ENCODE results near the gene PTPRN2. TPM values are rescaled to one million over a fixed set of nuclear protein-coding genes. Genes with fewer than 3 reads are reported as not detected.

PTPRN2 gene
- total RNA-seq, 1 experiment from 2014 or later, result 2.1 TPM

- TF ChIP-seq SP1 (IDR thresholded peaks at IDR 0.05; ENCODE audit: low read depth), result no peak
- CTCF ChIA-PET, result no interaction called here
- no peaks in the 10 kb centered on the region for H4K20me1 ChIP-seq (ENCODE audit: insufficient read depth)
These were observed 24.6 kb downstream of the PTPRN2 start for GRCh38 chr7:158563051-158563450.

GRCh38 chr7:158562517-158562916 is 25.1 kb downstream of the PTPRN2 start:
- POLR2A ChIA-PET, result no interaction called here
- H3K4me3 ChIP-seq (replicated peaks in 1 of 2; ENCODE audit: low read depth in 1 of 2, low read length in 2 of 2), result no peak overlapping the region
- H3K4me1 ChIP-seq (ENCODE audit: control insufficient read depth in 1 of 2, insufficient read depth in 2 of 2, low read length in 2 of 2), result no peaks in the 10 kb centered on the region
- H3K9me3 ChIP-seq (ENCODE audit: control insufficient read depth in 1 of 2, insufficient read depth in 1 of 2, low read depth in 1 of 2, low read length in 2 of 2), result no peaks in the 10 kb centered on the region
- no peaks in the 10 kb centered on the region for H4K20me1 ChIP-seq (ENCODE audit: insufficient read depth)
- no peaks in the 10 kb centered on the region for H3K79me2 ChIP-seq (ENCODE audit: insufficient read depth, low read length)
- intact Hi-C loops (cut with micrococcal nuclease), result no loop called here
- no TSS peak for BruUV-seq (replicated peaks)
- peaks cover 20% of the 10 kb centered on the region for H3K27me3 ChIP-seq (ENCODE audit: insufficient read depth, low read length)
- no peaks in the 10 kb centered on the region for H3K36me3 ChIP-seq (ENCODE audit: control insufficient read depth in 1 of 2, insufficient read depth in 2 of 2, low read length in 2 of 2)
- no peak overlapping the region for H3K9ac ChIP-seq (ENCODE audit: low read length)
- no peak overlapping the region for H3K4me2 ChIP-seq (ENCODE audit: low read length)
- CTCF ChIA-PET, result no interaction called here
- RAD21 ChIA-PET (ENCODE audit: low non-redundant PET in 1 of 2, low total read pairs in 2 of 2, uncharacterized antibody in 2 of 2, unreplicated experiment in 2 of 2), result no interaction called here
- no peak overlapping the region for H2AFZ ChIP-seq (ENCODE audit: low read depth, low read length, poor library complexity, severe bottlenecking)
- H3K27ac ChIP-seq (ENCODE audit: low read depth, low read length), result no peak overlapping the region
- DNase-seq (ENCODE audit: low read depth, low spot score) (no peak), ATAC-seq (no peak)
- no peaks in the 10 kb centered on the region for H3K9me2 ChIP-seq (ENCODE audit: insufficient read depth)
- TF ChIP-seq EGR1 (IDR thresholded peaks at IDR 0.05; ENCODE audit: low read depth) (no peak), TCF7L2 (IDR thresholded peaks at IDR 0.05; ENCODE audit: borderline replicate concordance, extremely low read depth, insufficient read depth, insufficient read length) (no peak), CBX3 (IDR thresholded peaks at IDR 0.05; ENCODE audit: low read depth) (no peak), CEBPB (IDR thresholded peaks at IDR 0.05; ENCODE audit: low read depth) (no peak), ZFX (IDR thresholded peaks at IDR 0.05) (no peak), FOSL1 (IDR thresholded peaks at IDR 0.05; ENCODE audit: low read depth) (no peak), JUND (IDR thresholded peaks at IDR 0.05) (no peak), YY1 (IDR thresholded peaks at IDR 0.05; ENCODE audit: extremely low read depth, insufficient replicate concordance, low read depth, low read length) (no peak), ZBTB33 (IDR thresholded peaks at IDR 0.05; ENCODE audit: extremely low read depth, insufficient replicate concordance, low read length) (no peak), ELF1 (IDR thresholded peaks at IDR 0.05; ENCODE audit: borderline replicate concordance, low read depth) (no peak), SIN3A (IDR thresholded peaks at IDR 0.05; ENCODE audit: low read depth) (no peak), RAD21 (IDR thresholded peaks at IDR 0.05; ENCODE audit: low read depth) (no peak), SRF (IDR thresholded peaks at IDR 0.05; ENCODE audit: low read depth) (no peak), POLR2A (IDR thresholded peaks at IDR 0.05; ENCODE audit: borderline replicate concordance, extremely low read depth, insufficient read depth, insufficient read length) (no peak), REST (IDR thresholded peaks at IDR 0.05; ENCODE audit: low read depth) (no peak), ATF3 (IDR thresholded peaks at IDR 0.05) (no peak), SP1 (IDR thresholded peaks at IDR 0.05; ENCODE audit: low read depth) (no peak)

More at GRCh38 chr7:158563051-158563450, 24.6 kb downstream of the PTPRN2 start:
- intact Hi-C loops (cut with micrococcal nuclease), result no loop called here
- H3K9ac ChIP-seq (ENCODE audit: low read length), result no peak overlapping the region
- ChIA-PET POLR2A (no interaction called here), RAD21 (ENCODE audit: low non-redundant PET in 1 of 2, low total read pairs in 2 of 2, uncharacterized antibody in 2 of 2, unreplicated experiment in 2 of 2) (no interaction called here)
- no peaks in the 10 kb centered on the region for H3K4me1 ChIP-seq (ENCODE audit: control insufficient read depth in 1 of 2, insufficient read depth in 2 of 2, low read length in 2 of 2)
- no peaks in the 10 kb centered on the region for H3K36me3 ChIP-seq (ENCODE audit: control insufficient read depth in 1 of 2, insufficient read depth in 2 of 2, low read length in 2 of 2)
- BruUV-seq (replicated peaks), result no TSS peak
- DNase-seq (ENCODE audit: low read depth, low spot score) (no peak), ATAC-seq (no peak)
- no peaks in the 10 kb centered on the region for H3K9me3 ChIP-seq (ENCODE audit: control insufficient read depth in 1 of 2, insufficient read depth in 1 of 2, low read depth in 1 of 2, low read length in 2 of 2)
- no peak overlapping the region for H3K27ac ChIP-seq (ENCODE audit: low read depth, low read length)
- H3K4me3 ChIP-seq (replicated peaks in 1 of 2; ENCODE audit: low read depth in 1 of 2, low read length in 2 of 2), result no peak overlapping the region
- H3K79me2 ChIP-seq (ENCODE audit: insufficient read depth, low read length), result no peaks in the 10 kb centered on the region
- no peak overlapping the region for H3K4me2 ChIP-seq (ENCODE audit: low read length)
- peaks cover 20% of the 10 kb centered on the region for H3K27me3 ChIP-seq (ENCODE audit: insufficient read depth, low read length)
- no peak overlapping the region for H2AFZ ChIP-seq (ENCODE audit: low read depth, low read length, poor library complexity, severe bottlenecking)
- H3K9me2 ChIP-seq (ENCODE audit: insufficient read depth), result no peaks in the 10 kb centered on the region
